ENCODE results near the gene JMY.
A peak's percentile ranks its signal among the peaks of the same experiment; 100 is the strongest.
"Not testable (repeated sequence)": the region's sequence is repeated elsewhere in the genome, so short reads cannot be mapped to it uniquely, and the experiment has no call there.

Gene JMY

DNA sequence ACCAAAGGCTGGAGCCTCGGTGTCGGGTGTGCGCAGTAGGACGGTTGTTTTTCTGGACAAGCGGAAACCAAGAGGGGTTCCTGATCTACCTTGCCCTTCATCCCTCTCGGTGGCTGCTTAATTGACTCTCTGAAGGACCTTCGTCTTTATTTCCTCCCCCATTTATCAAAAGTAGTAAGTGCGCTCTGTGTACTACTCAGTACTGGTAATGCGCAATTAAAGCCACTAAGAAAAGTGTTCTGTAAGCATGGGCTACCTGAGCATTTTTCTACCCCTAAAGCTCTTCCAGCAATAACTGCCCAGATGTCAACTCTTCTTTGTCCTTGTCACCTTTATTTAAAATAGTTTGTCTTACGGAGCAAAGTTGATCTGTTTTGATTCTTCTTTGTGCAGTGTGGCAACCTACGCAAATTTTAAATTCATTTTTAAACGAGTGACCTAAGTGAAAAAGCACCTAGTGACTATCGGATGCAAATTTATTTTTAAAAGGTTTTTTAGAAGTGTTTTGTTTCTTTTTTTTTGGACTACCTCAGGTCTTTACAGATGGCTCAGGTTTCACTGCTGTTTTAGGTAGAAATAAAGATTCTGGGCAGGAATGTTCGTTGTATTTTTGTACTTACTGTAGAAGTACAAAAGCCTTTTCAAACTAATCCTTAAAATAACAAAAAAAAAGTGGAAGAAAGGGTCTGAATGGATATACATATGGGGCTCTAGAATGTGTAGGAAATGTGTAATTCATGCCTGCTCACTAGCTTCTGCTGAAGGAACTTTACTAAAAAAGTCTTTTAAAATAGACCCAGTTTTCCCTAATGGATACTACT, 2.0 kb downstream of the JMY start:
- no peak for DNase-seq

DNA sequence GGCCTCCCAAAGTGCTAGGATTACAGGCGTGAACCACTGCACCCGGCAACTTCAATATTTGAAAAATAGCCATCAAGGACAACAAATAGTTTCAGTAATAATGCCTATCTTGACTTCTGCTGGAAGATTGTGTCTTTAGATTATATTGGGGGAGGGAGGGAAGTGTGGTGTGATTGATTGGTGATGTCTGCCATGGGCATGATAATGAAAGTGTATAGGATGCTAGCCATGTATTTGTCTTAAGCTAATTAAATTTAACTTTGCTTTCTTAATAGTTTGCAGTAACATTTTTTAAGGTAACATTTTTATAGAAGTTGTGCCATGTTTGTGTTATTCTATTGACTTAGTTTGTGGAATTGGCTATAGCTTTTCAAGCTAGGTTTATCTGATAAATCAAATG, 4.6 kb downstream of the JMY start:
- no peak for DNase-seq

DNA sequence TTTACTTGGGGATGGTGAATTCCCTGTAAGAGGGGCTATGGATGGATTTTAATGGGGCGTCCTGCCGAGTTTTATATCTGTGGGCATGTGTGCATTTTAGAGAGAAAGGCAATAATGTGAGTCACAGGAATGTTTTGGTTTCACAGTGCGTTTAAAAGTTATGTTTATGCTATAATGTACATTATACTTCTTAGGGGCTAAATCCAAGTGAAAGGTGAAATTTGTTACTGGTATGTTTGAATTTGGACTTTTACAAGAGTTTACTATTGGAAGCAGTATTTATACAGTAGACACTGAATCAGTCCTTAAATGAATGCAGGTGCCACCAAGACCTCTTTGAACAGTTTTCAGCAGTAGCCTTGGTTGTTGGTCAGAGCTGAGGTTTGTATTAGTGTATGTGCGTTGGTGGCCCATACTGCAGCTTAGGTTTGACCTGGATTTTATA, 5.6 kb downstream of the JMY start:
- DNase-seq: no peak

DNA sequence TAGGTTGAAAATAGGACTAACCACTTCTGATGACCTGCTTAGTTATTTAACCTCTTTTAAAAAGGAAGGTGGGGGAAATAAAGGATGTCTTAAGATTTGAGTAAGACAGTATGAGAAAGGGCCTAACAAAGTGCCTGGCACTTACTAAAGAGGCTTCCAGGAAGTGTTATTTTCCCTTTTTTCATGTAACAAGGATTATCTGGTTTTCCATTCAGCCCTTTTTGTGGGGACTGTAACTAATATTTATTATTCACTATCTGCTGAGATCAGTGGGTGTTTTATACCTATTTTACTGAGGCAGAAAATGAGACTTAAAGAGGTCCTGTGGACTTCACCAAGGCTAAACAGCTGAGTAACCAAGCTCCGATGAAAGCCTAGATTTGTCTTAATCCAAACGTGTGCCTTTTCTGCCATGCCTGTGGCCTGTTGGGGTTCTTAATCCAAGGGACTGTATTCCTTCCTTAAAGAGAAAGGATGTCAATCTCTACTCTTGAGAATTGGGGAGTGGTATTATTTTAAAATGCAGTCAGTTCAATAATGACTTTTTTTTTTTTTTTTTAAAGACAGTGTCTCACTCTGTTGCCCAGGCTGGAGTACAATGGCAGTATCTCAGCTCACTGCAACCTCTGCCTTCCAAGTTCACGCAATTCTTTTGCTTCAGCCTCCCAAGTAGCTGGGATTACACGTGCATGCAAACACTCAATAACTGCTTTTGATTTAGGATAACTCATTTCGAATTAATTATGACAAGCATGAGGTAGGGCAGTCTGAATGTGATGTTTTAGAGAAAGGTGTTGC, 6.5 kb downstream of the JMY start:
- no peak for DNase-seq

DNA sequence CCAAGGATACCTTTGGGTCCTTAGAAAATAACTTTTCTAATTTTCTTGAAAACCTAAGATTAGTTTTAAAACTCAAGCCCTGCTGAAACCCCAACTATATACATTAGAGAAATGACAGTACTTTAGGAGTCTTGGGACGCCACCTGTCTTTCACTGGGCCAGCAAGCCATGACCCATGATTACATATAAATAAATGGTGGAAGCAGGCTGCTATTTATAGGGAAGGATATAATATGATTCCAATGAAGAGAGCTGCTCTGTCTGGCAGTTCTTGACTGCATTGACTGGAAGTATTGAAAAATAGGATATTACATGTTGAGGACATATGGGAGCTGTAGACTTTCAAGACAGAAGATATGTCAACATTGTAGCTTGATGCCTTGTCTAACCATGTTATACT, 7.3 kb downstream of the JMY start:
- DNase-seq: no peak

DNA sequence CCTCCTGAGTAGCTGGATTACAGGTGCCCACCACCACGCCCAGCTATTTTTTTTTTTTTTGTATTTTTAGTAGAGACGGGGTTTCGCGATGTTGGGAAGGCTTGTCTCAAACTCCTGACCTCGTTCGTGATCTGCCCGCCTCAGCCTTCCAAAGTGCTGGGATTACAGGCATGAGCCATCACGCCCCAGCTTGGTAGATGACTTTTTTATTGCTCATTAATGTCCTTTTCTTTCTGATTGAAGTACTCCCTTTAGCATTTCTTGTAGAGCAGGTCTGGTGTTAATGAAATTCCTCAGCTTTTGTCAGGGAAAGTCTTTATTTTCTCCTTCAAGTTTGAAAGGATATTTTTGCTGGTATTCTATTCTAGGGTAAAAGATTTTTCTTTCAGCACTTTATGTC, 18.1 kb downstream of the JMY start:
- DNase-seq: not testable (repeated sequence)

DNA sequence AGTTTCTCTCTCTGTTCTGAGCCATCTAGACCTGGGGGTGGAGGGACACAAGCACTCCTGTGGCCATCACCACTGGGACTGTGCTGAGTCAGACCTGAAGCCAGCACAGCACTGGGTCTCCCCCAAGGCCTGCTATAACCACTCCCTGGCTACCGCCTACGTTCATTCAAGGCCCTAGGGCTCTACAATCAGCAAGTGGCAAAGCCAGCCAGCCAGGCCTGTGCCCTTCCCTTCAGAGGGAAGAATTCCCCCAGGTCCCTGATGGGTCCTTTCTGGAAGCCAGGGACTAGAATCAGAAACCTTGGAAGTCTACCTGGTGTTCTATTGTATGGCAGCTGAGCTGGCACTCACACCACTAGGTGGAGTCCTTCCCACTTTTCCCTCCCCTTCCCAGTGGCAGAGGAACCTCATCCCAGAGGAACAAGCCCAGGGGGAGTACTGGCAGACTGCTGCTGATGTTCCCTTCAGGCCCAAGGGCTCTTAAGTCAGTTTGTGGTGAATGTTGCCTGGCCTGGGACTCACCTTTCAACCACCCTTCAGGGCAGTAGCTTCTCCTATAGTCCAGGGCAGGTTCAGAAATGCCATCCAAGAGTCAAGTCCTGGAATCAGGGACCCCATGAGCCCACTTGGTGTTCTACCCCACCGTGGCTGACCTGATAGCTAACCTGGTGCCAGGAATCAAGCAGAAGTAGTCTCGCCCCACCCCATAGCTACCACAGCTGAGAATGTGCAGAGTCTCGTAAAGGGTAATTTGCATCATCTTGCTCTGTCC, 20.0 kb downstream of the JMY start:
- peak; percentile 22 for DNase-seq

DNA sequence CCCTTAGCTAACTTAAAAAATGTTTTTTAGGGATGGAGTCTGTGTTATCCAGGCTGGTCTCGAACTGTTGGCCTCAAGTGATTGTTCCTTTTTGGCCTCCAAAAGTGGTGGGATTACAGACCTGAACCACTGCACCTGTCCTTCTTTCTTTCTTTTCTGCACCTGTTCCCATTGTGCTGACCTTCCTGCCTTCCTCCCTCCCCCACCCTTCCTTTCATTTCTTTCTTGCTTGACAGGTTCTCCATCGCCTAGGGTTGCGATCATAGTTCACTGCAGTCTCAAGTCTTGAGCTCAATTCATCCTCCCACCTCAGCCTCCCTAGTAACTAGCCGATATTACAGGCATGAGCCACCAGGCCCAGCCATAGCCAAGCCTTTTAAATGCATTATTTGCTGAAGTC, 20.6 kb downstream of the JMY start:
- DNase-seq: no peak

DNA sequence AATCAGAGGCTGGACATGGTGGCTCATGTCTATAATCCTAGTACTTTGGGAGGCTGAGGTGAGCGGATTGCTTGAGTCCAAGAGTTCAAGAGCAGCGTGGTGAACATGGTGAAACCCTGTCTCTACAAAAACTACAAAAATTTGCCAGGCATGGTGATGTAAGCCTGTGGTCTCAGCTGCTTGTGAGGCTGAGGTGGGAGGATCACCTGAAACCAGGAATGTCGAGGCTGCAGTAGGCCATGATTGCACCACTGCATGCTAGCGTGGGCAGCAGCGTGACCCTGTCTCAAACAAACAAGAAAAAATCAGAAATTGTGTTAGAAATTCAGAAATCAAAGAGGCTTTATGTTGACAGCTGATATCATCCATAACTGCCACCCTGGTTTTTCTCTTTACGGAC, 21.4 kb downstream of the JMY start:
- no peak for DNase-seq

DNA sequence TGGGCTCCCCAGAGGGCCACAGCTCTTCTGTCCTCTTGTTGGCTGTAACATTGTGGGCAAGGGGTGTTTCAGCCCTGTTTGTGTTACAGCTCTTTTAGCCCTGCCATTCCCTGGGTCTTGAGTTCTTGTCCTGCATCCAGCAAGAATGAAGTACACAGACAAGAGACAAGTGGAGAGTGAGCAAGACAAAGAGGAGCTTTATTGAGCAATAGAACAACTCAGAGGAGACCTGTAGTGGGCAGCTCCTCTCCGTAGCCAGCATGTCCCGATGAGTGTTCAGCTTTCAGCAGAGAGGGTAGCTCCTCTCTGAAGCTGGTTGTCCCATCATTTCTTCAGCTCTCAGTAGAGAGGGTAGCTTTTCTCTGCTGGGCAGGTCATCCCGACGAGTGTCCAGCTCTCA, 22.9 kb downstream of the JMY start:
- DNase-seq: no peak

DNA sequence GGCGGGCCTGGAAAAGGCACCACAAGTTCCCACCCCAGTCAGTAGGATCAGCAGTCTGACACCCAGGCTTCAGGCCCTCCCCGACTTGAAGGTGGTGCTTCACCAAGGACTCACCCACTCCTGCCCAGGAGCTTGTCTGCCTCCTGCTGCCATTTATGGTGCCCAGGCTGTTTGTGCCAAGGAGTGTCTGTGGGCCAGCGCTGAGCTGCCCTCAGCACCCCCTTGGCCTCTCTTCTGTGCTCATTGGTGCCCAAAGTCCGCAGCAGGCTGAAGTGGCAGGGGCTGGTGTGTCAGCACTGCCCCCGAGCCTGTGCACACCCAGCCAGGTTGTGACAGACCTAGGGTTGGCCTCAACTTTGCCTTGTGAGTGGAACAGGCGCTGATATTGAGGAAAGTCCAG, 23.5 kb downstream of the JMY start:
- no peak for DNase-seq

DNA sequence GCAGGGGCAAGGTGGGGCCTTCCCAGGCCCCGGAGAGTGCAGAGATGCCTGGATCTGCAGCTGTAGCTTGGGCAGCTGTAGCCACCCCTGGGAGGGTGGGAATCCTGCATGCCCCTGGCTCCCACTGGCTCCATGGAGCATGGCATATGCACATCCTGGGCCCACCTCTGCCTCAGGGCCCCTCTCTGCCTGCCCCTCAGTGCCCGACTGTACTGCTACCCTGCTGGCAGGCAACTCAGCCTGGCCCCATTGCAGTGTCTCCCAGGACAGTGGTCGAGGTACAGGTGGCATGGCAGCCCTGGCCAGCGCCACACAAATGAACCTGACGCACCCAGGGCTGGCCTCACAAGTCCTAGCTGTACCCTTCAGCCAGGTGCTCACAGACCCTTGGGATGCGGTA, 23.9 kb downstream of the JMY start:
- DNase-seq: no peak

DNA sequence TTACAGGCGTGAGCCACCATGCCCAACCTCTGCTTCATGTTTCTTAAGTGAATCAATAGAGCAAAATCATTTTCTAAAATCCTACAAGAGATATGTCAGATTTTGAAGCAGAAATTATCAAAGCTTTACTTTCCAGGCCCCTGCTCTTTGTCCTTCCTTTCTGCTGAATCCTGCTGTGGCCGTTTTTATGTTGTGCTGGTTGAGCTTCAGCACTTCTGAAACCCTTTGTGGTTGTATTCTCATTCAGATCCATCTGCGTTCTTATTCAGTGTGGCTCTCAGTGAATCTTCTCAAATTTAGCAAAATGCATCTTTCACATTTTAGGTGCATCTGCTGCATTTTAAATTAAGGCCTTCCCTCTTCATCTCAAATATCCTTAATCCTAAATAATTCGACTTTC, 26.0 kb downstream of the JMY start:
- DNase-seq: peak; percentile 42

DNA sequence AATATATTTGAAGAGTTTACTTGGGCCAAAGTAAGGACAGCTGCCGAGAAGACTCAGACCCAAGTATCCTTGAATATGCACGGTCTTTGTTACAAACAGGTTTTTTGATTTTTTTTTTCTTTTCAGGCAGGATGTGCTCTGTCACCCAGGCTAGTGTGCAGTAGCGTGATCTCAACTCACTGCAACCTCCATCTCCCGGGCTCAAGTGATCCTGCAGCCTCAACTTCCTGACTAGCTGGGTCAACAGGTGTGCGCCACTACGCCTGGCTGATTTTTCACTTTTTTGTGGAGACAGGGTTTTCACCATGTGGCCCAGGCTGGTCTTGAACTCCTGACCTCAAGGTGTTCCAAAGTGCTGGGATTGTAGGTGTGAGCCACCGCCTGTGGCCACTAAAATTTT, 27.4 kb downstream of the JMY start:
- peak; percentile 2 for DNase-seq

DNA sequence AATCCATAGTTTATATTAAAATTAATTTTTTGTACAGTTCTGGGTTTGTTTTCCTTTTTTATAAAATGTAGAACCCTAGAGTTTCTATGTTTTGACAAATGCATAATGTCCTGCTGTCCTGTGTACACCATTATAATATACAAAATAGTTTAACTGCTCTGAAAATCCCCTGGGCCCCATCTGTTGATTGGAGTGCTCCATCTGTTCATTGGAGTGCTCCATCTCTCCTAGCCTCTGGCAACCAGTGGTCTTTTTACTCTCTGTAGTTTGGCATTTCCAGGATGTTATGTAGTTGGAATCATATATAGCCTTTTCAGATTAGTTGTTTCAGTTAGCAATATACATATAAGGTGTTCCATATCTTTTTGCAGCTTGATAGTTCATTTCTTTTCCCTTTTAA, 31.2 kb downstream of the JMY start:
- DNase-seq: no peak

DNA sequence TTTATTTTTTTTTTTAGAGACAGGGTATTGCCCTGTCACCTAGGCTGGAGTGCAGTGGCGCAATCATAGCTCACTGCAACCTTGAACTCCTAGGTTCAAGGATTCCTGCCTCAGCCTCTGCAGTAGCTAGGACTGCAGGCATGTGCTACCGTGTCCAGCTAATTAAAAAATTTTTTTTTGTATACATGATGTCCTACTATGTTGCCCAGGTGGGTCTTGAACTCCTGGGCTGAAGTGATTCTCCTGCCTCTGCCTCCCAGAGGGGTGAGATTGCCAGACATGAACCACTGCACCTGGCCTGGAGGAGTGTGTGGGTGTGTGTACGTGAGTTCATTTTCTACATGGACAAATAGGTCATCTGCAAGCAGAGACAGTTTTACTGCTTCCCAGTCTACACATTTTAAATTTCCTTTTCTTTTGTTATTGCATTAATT, 33.8 kb downstream of the JMY start:
- no peak for DNase-seq

DNA sequence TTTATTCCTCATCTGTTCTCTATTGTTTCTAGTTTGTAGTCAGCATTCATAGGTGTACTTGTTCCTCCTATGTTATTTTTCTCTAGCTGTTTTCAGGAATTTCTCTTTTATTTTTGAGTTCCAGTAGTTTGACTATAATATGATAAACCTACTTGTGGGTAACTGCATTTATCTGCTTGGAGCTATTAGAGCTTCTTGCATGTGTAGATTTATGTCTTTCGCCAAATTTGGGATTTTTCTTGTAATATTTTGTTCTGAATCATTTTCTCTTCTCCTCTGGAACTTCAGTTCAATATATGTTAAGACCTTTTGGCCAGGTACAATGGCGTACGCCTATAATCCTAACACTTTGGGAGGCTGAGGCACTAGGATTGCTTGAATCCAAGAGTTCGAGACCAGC, 37.4 kb downstream of the JMY start:
- DNase-seq: no peak

DNA sequence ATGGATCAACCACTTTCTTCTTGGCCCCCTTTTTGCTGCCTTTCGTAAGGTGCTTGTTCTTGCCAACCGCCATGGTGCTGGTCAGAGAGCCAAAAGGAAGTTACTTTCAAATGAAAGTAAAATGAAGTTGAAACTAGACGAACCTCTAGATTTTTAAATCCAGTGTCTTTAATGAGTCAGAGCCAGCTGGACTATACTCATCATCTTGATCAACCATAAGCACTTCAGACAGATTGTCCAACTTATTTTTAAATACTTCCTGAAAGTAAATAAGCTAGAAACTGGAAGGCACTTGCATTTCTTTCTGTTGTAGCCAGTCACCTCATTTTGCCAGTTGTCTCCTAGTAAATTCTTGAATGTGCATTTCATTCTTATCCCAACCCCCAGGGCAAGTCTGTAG, 48.9 kb downstream of the JMY start:
- no peak for DNase-seq

DNA sequence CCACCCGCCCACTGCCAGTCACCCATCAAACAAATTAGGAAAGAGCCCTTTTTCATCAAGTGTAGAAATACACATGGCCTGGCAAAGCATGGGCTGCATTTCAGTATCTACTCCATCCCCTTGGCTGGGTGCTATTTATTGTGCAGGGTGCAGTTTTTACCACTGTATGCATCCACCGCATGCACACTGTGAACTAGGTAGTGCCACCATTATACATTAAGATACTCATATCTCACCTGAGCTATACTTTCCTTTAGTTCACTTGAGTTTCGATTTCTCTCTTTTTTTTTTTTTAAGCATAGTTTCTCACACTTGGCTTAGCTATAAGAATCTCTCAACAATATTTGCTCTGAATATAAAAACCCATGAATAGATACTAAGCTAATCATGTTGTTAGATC, 49.4 kb downstream of the JMY start:
- no peak for DNase-seq

DNA sequence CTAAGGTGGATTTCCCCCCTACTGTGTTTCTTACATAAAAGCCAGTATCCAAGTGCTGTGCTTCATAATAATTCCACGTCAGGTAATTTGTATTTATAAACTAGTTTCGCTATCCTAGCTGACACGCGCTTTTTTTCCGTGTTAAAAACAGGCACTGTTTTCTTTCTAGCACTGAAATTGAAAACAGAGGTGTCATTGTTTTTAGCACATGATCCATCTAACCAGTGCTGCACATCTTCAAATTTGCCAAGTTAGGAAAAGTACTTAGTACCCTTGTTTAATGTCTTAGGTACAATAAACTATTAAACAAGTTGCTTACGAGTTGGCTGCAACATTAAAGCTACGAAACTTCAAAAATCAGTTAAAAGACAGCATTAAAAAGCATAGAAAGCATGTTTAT, 49.9 kb downstream of the JMY start:
- no peak for DNase-seq

DNA sequence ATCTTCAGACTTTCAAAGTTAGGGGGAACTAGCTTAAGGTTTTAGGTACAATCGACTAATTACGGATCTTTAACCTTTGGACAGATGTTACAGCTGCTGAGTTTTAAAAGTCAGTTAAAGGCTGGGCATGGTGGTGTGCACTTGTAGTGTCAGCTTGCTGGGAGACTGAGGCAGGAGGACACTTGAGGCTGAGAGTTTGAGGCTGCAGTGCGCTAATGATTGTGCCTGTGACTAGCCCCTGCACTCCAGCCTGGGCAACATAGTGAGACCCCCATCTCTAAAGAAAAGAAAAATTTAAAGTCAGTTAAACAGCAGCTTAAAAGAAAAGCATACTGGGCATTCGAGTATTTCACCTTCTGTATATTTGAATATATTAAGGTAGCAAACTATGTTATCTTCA, 51.4 kb downstream of the JMY start:
- DNase-seq: no peak

DNA sequence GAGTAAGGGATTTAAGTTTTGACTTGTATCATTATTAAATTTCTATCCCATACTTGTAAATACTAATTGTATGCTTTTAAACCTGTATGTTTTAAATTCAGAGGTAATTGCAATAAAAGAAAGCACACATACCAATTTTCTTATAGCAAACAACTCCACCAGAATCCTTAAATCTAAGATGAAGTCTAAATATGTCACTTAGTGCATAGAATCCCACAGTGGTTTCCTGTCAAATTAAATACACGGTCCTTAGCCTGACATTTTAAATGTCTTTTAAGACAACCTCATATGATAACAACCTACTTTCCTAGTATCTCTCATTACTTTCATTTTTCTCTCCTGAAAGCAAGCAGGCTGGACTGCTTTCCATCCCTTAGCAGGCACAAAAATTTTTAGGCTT, 52.0 kb downstream of the JMY start:
- DNase-seq: no peak

DNA sequence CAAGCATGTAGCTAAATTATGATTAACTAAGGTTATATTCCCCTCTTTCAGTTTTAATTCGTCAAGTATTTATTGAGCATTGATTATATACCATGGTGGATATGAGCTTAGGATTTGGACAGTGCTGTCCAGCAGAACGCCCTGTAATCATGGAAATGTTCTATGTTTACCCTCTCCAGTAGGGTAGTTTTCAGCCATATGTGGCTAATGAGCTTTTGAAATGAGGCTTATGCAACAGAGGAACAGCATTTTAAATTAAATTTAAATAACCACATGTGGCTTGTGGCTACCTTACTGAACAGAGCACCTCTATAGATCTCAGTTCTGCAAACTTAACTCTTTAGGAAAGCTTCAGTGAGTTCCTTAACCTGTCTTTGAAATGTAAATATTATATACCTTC, 59.1 kb downstream of the JMY start:
- DNase-seq: no peak

DNA sequence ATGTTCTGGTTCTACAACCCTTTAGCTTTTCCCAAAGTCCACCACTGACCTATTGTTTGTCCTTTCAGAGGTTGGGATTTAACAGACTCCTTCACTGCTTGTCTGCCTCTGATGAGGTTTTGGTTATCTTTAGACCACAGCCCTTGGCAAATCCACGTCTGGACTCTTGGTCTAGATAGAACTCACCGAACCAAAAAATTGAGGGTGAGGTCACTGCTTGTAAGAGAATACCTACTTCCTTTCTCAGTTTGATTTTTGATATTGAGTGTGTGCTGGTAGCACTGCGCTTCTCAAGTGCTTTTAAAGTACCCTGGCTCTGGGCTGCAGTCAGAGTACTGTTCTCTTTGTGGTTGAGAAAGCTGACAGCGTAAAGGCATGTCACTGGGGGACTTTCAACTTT, 61.7 kb downstream of the JMY start:
- DNase-seq: no peak
